NCI-H2081 (cell line): ENCODE measurements around the gene ACTG1.
A peak's percentile ranks its signal among the peaks of the same experiment; 100 is the strongest.

Source experiments
- DNase-seq, 2 experiments: peaks; one replicate each; lab custom pipeline; 2025; lab: John Stamatoyannopoulos, UW

The ACTG1 gene

DNA sequence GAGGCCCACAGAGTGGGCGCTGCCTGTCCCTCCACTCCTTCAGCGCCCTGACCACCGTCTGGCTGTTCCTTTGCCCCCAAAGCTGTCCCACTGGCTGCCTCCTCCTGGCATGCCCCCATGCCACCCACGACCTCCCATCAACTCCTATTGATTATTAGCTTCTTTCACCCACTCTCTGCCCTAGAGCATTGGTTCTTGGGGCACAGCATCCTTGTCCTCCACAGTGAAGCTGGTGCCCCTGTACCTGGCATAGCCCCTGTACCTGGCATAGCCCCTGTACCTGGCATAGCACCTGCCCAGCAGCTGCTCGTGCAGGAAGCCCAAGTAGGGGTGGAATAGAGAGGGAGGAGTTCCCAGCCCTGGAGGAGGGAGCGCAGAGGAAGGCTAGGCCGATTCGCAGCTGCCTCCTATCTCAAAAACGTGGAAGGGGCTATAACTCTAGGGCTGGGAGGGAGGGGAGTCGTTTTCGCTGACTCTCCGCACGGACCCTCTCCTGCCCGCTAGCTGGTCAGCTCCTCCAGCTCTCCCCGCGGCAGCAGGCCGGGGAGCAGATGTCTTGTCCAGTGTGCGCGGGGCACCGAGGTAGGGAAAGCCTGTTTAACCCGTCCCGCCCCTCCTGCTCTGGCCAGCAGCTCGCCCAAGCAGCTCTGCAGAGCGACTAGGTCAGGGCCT is 5.7 kb upstream of the ACTG1 start:
- DNase-seq = peak; percentile 40 to 79

DNA sequence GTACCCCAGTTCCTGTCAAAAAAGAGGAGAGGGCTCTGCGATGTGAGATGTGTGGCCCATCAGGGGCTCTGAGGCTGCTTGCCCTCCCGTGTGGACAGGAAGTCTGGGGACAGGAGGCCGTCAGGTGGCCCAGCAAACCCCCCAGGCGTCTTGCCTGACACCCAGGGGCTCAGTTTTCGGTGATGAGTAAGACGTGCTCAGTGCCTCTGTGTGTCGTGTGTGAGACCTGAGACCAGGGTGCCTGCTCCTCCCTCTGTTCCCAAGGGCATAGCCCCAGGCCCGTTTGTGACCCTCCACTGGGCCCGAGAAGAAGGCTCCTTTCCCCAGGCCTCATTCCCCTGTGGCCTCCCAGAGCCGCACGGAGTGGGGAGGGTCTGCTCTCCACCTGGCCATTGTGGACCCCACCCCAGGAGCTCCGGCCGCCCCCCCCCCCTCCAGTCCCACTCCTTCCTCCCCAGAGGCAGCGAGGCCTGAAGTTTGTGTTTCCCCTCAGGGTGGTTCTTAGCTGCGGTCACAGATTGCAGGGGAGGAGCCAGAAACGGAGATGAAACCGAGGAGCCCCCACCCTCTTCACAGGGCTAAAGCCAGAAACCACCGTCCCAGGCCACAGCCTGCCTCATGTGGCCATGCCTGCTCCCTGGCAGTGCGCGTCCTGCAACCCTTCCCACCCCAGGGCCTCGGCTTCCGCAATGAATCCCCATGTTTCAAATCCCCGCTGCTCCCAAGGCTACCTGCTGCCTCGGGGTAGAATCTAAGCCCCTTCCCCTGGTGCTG is 4.9 kb upstream of the ACTG1 start:
- no peak for DNase-seq

- DNase-seq = no peak
These were observed 4.4 kb upstream of the ACTG1 start for GRCh38 chr17:81517009-81517338.

DNA sequence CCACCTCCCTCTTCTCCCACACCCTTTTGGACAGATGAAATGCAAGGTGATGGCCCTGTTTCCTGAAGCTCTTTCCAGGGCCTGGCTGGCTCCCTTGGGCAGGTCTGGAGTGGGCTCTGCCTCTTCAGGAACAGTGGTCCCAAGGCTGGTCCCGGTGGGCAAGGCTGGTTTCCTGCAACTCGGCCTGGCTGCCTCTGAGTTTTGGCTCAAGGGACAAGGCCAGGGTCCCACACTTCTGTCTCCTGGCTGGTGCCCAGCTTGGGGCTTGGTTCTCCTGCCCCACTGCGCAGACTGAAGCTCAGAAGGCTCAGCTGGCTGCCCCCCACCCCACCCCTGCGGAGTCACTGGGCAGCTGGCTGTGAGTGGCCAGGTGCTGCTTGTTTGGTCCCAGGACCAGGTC is 3.8 kb upstream of the ACTG1 start:
- DNase-seq = no peak

DNA sequence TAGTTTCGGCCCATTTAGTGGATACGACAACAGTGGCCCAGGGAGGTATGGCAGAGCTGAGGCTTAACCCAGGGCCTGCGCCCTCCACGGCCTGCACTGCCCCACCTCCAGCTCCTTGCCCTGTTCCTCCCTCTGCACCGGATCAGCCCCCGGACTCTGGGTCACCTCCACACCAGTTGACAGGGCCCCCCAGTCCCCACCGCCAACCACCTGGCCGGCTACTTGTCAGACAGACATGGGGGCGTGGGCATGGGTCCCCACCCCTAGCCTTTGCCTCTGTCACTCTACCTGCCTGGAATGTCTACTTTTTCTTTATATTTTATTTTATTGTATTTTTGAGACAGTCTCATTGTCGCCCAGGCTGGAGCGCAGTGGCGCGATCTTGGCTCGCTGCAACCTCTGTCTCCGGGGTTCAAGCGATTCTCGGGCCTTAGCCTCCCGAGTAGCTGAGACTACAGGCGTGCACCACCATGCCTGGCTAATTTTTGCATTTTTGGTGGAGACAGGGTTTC is 3.0 kb upstream of the ACTG1 start:
- no peak for DNase-seq

- peak; percentile 78 to 89 for DNase-seq
These were observed 2.3 kb upstream of the ACTG1 start for GRCh38 chr17:81514739-81515529.

GRCh38 chr17:81514489-81514738 is 1.8 kb upstream of the ACTG1 start:
- no peak for DNase-seq

GRCh38 chr17:81513753-81514488 is 1.3 kb upstream of the ACTG1 start:
- peak; percentile 61 to 81 for DNase-seq

- DNase-seq = peak; percentile 75 to 80
These were observed 763 bp upstream of the ACTG1 start for GRCh38 chr17:81513372-81513752.

GRCh38 chr17:81511804-81512561 is 616 bp downstream of the ACTG1 start:
- no peak for DNase-seq

- no peak for DNase-seq
These were observed 1.1 kb downstream of the ACTG1 start for GRCh38 chr17:81511554-81511803.

- no peak for DNase-seq
These were observed 1.6 kb downstream of the ACTG1 start for GRCh38 chr17:81510785-81511553.

GRCh38 chr17:81509972-81510784 is 2.4 kb downstream of the ACTG1 start:
- no peak for DNase-seq

DNA sequence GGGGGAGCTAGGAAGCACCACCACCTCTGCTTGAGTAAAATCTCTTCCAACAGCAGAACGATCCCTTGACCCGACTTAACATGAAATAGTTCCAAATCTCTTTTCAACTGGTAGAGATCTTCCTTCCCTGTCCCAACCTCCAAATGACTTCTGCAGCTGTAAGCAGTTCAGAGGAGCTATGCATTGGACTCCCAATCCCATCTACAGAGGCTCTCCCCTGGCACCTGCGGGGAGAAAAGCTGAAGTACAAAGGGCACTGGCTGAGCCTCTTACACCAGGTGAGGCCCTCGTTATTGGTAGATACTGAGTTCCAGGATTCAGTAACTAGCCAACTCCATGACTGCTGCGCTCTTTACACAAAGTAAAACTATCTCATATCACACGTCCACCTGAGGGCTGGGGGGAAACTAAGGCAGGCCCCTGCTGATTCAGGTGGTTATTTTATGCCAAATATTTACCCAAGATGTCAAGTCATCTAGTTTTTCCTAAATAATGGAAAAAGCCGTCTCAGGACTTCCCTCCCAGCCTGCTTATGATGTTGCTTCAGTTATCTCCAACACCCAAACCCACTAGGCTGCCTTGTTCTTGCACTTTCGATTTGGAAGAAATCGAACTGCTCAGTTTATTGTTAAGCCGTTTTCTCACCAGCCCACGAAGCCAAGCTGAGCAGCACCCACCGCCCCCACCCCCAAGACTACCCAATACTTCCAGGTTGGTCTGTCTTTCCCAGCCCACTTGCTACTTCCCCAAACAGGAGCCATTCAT is 3.2 kb downstream of the ACTG1 start:
- no peak for DNase-seq

DNA sequence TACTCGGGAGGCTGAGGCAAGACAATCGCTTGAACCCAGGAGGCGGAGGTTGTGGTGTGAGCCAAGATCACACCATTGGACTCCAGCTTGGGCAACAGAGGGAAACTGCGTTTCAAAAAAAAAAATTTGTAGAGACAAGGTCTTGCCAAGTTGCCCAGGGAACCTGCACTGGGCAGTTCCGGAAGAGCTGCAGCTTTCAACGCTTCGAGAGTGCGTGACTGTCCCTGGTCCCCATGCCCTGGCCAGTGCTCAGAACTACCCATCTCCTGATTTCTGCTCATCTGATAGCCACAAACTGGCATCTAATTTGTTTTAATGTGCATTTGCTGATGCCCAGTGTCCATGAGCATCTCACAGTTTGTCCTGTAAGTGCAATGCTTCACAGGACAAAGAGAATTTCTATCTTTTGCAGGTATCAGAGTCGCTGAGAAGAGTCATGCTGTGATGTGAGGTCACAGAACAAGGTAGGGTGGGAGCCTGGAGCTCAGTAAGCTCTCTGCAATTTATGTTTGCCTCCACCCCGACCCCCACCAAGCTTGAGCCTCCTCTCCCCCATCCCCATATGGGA is 3.9 kb downstream of the ACTG1 start:
- peak in 1 of 2 experiments; percentile 38 for DNase-seq

GRCh38 chr17:81503619-81504018 is 9.0 kb downstream of the ACTG1 start:
- DNase-seq = no peak

DNA sequence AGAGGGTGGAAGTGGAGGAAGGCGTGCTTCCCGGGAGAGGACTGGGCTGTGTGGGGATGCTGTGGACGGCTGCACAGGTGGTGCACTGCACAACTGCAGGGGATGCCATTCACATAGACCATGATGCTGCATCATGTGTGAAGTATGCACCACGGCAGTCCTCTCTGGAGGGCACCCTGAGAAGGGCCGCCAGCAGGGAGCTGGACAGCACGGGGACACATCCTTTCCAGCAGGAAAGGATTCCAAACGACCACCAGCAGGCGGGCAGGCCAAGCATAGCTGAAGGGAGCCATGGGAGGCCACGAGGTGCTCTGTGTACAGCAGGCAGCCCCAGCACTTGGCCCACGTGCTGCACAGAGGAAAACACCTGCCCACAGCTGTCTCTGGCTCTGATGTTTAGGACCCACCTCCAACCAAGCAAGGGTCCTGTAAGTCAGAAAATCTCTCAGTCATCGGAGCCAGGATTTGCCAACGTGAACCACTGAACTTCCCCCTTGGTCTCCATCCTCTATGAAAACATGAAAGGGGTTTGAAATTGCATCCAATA is 10.1 kb downstream of the ACTG1 start:
- no peak for DNase-seq

GRCh38 chr17:81500047-81500446 is 12.6 kb downstream of the ACTG1 start:
- DNase-seq = no peak

- no peak for DNase-seq
These were observed 13.0 kb downstream of the ACTG1 start for GRCh38 chr17:81499601-81499970.
